ENCODE results near the gene LCAT. TPM values are rescaled to one million over a fixed set of nuclear protein-coding genes. Genes with fewer than 3 reads are reported as not detected.

Gene LCAT
- total and polyA plus RNA-seq, 2 donors (not counting 1 experiment from before 2014, with no cell fraction given) = 7.6 to 16.3 TPM

- H3K4me1 ChIP-seq (ENCODE audit: control insufficient read depth in 2 of 2, insufficient read depth in 2 of 2, low read length in 2 of 2) = peaks cover 49 to 60% of the 10 kb centered on the region in 2 donors
Measured at GRCh38 chr16:67993207-67994039, 49.5 kb upstream of the LCAT start.

More at GRCh38 chr16:67993207-67994039, 49.5 kb upstream of the LCAT start:
- H3K4me3 Mint-ChIP-seq = peak overlapping the region; percentile 82
- intact Hi-C loops (cut with micrococcal nuclease) = loop anchor here (1.0 to 5.0 kb wide), 9 partner anchors 8 to 476 kb away; partner anchors contain the start of genes DDX28, DUS2, PSKH1 and PSMB10
- peak overlapping the region; percentile 99 for H3K27ac Mint-ChIP-seq
- Histone ChIP-seq H3K4me3 (ENCODE audit: control extremely low read depth in 1 of 5, extremely low read depth in 1 of 5, insufficient read depth in 1 of 5, low read depth in 2 of 5, low read length in 4 of 5) (peak overlapping the region; percentile 26 to 40 (median 31)), H3K4me2 (replicated peaks; ENCODE audit: low read depth, low read length, poor library complexity, severe bottlenecking) (peak overlapping the region; percentile 77), H3K36me3 (replicated peaks in 1 of 2; ENCODE audit: control extremely low read depth in 1 of 2, control insufficient read depth in 1 of 2, extremely low read depth in 1 of 2, insufficient read depth in 2 of 2, low read length in 1 of 2) (peaks cover 0 to 21% of the 10 kb centered on the region in 2 experiments), H3K27ac (ENCODE audit: low read length in 2 of 2) (peak overlapping the region; percentile 86 to 89), H4K20me1 (ENCODE audit: control insufficient read depth, insufficient read depth, low read length, poor library complexity, severe bottlenecking) (peaks cover 10% of the 10 kb centered on the region), H3K27me3 (replicated peaks in 1 of 4; ENCODE audit: control extremely low read depth in 1 of 4, control insufficient read depth in 3 of 4, insufficient read depth in 4 of 4, low read length in 3 of 4) (no peaks in the 10 kb centered on the region), H3K79me2 (ENCODE audit: control insufficient read depth, insufficient read depth, low read length) (peaks cover 55% of the 10 kb centered on the region), H3K9ac (ENCODE audit: low read length) (peak overlapping the region; percentile 54), H2AFZ (ENCODE audit: insufficient read depth, low read depth, low read length, poor library complexity, severe bottlenecking) (peak overlapping the region; percentile 57), H3K9me3 (ENCODE audit: control extremely low read depth in 1 of 3, control insufficient read depth in 2 of 3, insufficient read depth in 1 of 3, low read length in 2 of 3) (peaks cover 0 to 7% (median 0%) of the 10 kb centered on the region in 3 donors)
- CTCF ChIA-PET = interaction anchor here (0.7 to 28.7 kb wide), 11 partner anchors 9 to 183 kb away, joined by 3 to 320 read pairs (median 6); partner anchors contain the start of genes DDX28, DUS2 and NFATC3
- DNase-seq (peak; percentile 92), ATAC-seq (ENCODE audit: low read depth) (peak; percentile 87)
- TF ChIP-seq EZH2 (IDR thresholded peaks at IDR 0.05; ENCODE audit: borderline replicate concordance, insufficient read depth, low read depth, low read length, poor library complexity, severe bottlenecking) (no peak), CTCF (IDR thresholded peaks at IDR 0.05) (peak; percentile 96)
- POLR2A ChIA-PET = interaction anchor here (0.9 to 3.5 kb wide), 6 partner anchors 10 to 86 kb away, joined by 3 to 23 read pairs (median 8); no protein-coding TSS in a partner anchor
- H3K27me3 Mint-ChIP-seq = no peaks in the 10 kb centered on the region
- H3K4me1 Mint-ChIP-seq = peaks cover 67% of the 10 kb centered on the region
- no peaks in the 10 kb centered on the region for H3K9me3 Mint-ChIP-seq (ENCODE audit: insufficient read depth)
- WGBS (ENCODE audit: insufficient coverage) = 6% methylated on average over 38 of the region's 39 CpGs

Data from B cell (primary cell).